Measurements from ENCODE around the gene FUT3. TPM values are rescaled to one million over a fixed set of nuclear protein-coding genes. Genes with fewer than 3 reads are reported as not detected.

FUT3 gene
- total and polyA plus RNA-seq, 2 of the 8 experiments (the other 6 are each of a cell fraction or from before 2014, with no cell fraction given), result 0.15 to 0.63 TPM

GRCh38 chr19:5882421-5882968 lies 31.2 kb upstream of the FUT3 start (continued):
- TF ChIP-seq, protein P1, sequence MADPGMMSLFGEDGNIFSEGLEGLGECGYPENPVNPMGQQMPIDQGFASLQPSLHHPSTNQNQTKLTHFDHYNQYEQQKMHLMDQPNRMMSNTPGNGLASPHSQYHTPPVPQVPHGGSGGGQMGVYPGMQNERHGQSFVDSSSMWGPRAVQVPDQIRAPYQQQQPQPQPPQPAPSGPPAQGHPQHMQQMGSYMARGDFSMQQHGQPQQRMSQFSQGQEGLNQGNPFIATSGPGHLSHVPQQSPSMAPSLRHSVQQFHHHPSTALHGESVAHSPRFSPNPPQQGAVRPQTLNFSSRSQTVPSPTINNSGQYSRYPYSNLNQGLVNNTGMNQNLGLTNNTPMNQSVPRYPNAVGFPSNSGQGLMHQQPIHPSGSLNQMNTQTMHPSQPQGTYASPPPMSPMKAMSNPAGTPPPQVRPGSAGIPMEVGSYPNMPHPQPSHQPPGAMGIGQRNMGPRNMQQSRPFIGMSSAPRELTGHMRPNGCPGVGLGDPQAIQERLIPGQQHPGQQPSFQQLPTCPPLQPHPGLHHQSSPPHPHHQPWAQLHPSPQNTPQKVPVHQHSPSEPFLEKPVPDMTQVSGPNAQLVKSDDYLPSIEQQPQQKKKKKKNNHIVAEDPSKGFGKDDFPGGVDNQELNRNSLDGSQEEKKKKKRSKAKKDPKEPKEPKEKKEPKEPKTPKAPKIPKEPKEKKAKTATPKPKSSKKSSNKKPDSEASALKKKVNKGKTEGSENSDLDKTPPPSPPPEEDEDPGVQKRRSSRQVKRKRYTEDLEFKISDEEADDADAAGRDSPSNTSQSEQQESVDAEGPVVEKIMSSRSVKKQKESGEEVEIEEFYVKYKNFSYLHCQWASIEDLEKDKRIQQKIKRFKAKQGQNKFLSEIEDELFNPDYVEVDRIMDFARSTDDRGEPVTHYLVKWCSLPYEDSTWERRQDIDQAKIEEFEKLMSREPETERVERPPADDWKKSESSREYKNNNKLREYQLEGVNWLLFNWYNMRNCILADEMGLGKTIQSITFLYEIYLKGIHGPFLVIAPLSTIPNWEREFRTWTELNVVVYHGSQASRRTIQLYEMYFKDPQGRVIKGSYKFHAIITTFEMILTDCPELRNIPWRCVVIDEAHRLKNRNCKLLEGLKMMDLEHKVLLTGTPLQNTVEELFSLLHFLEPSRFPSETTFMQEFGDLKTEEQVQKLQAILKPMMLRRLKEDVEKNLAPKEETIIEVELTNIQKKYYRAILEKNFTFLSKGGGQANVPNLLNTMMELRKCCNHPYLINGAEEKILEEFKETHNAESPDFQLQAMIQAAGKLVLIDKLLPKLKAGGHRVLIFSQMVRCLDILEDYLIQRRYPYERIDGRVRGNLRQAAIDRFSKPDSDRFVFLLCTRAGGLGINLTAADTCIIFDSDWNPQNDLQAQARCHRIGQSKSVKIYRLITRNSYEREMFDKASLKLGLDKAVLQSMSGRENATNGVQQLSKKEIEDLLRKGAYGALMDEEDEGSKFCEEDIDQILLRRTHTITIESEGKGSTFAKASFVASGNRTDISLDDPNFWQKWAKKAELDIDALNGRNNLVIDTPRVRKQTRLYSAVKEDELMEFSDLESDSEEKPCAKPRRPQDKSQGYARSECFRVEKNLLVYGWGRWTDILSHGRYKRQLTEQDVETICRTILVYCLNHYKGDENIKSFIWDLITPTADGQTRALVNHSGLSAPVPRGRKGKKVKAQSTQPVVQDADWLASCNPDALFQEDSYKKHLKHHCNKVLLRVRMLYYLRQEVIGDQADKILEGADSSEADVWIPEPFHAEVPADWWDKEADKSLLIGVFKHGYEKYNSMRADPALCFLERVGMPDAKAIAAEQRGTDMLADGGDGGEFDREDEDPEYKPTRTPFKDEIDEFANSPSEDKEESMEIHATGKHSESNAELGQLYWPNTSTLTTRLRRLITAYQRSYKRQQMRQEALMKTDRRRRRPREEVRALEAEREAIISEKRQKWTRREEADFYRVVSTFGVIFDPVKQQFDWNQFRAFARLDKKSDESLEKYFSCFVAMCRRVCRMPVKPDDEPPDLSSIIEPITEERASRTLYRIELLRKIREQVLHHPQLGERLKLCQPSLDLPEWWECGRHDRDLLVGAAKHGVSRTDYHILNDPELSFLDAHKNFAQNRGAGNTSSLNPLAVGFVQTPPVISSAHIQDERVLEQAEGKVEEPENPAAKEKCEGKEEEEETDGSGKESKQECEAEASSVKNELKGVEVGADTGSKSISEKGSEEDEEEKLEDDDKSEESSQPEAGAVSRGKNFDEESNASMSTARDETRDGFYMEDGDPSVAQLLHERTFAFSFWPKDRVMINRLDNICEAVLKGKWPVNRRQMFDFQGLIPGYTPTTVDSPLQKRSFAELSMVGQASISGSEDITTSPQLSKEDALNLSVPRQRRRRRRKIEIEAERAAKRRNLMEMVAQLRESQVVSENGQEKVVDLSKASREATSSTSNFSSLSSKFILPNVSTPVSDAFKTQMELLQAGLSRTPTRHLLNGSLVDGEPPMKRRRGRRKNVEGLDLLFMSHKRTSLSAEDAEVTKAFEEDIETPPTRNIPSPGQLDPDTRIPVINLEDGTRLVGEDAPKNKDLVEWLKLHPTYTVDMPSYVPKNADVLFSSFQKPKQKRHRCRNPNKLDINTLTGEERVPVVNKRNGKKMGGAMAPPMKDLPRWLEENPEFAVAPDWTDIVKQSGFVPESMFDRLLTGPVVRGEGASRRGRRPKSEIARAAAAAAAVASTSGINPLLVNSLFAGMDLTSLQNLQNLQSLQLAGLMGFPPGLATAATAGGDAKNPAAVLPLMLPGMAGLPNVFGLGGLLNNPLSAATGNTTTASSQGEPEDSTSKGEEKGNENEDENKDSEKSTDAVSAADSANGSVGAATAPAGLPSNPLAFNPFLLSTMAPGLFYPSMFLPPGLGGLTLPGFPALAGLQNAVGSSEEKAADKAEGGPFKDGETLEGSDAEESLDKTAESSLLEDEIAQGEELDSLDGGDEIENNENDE (IDR thresholded peaks at IDR 0.05; ENCODE audit: insufficient replicate concordance, low read length), result no peak
- TF ChIP-seq RXRA (IDR thresholded peaks at IDR 0.05; ENCODE audit: insufficient read depth, low read depth, low read length) (no peak), TAF1 (IDR thresholded peaks at IDR 0.05; ENCODE audit: low read depth, low read length) (no peak), EGR1 (IDR thresholded peaks at IDR 0.05; ENCODE audit: borderline replicate concordance, low read depth, low read length) (no peak), EP300 (IDR thresholded peaks at IDR 0.05; ENCODE audit: borderline replicate concordance in 1 of 2, low read depth in 2 of 2, low read length in 2 of 2) (no peak), SP2 (IDR thresholded peaks at IDR 0.05; ENCODE audit: low read length) (no peak), KDM1A (IDR thresholded peaks at IDR 0.05; ENCODE audit: borderline replicate concordance, low read length) (no peak)

All from H1 (cell line).